ENCODE data around the gene FAM171A2. TPM values are rescaled to one million over a fixed set of nuclear protein-coding genes. Genes with fewer than 3 reads are reported as not detected.

The FAM171A2 gene
- total and polyA plus RNA-seq, 10 of the 15 experiments (the other 5 are each of a cell fraction or from before 2014, with no cell fraction given): 0.08 to 1.7 (median 0.27) TPM; not detected in 2

- TF ChIP-seq, protein P1, sequence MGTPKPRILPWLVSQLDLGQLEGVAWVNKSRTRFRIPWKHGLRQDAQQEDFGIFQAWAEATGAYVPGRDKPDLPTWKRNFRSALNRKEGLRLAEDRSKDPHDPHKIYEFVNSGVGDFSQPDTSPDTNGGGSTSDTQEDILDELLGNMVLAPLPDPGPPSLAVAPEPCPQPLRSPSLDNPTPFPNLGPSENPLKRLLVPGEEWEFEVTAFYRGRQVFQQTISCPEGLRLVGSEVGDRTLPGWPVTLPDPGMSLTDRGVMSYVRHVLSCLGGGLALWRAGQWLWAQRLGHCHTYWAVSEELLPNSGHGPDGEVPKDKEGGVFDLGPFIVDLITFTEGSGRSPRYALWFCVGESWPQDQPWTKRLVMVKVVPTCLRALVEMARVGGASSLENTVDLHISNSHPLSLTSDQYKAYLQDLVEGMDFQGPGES (IDR thresholded peaks at IDR 0.05): no peak
- TF ChIP-seq ZZZ3 (IDR thresholded peaks at IDR 0.05; ENCODE audit: control insufficient read depth, insufficient read length, low read depth) (no peak), SMC3 (IDR thresholded peaks at IDR 0.05; ENCODE audit: borderline replicate concordance, low read length) (no peak), SP1 (IDR thresholded peaks at IDR 0.05; ENCODE audit: low read depth, low read length) (no peak), PML (IDR thresholded peaks at IDR 0.05; ENCODE audit: low read length) (no peak)
Observed at GRCh38 chr17:44384823-44385286, 21.2 kb upstream of the FAM171A2 start (continued).

DNA sequence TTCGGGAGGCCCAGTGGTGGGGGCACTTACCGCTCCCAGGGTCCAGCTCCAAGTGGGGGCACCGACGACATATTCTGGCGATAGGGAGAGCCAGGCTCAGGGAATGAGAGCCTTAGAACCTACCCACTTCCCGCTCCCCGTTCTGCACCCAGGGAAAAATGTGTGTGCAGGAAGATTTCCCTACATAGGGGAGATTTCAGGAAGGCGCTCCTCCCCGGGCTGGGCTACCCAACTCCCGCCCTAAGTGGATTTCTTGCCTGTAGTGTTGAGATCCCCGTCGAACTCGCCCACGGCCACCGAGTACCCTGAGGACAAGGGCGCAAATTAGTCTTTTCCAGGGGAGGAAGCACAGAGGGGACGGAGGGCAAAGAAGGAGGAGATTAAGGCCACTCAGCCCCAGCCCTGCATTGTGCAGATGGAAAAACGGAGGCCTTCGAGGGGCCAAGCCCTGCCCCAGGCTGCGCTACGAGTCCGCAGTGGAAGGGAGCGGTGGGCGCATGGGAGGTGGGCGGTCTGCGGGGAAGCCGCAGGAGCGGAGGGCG, 20.7 kb upstream of the FAM171A2 start:
- no peak overlapping the region for H3K27ac ChIP-seq (ENCODE audit: control insufficient read depth, insufficient read depth)
- no peak overlapping the region for H3K4me3 ChIP-seq
- H3K27me3 ChIP-seq (replicated peaks in 1 of 2; ENCODE audit: control insufficient read depth in 2 of 2, insufficient read depth in 2 of 2, low read length in 1 of 2): no peaks in the 10 kb centered on the region; a peak in 2 of 4 replicates
- 90% methylated on average over 24 of the region's 29 CpGs for WGBS (ENCODE audit: insufficient coverage, insufficient replicate concordance, low lambda C conversion rate, missing lambda C conversion rate)
- no TSS peak for BruUV-seq (replicated peaks)
- H4K20me1 ChIP-seq (ENCODE audit: control insufficient read depth, insufficient read depth): no peaks in the 10 kb centered on the region
- no peak overlapping the region for H2AFZ ChIP-seq (ENCODE audit: control insufficient read depth, low read depth, low read length)
- H3K79me2 ChIP-seq (ENCODE audit: control insufficient read depth, insufficient read depth, low read length): no peaks in the 10 kb centered on the region
- ATAC-seq (no peak), DNase-seq (ENCODE audit: low read depth, low spot score) (no peak), FAIRE-seq (no peak)
- RAD21 ChIA-PET (ENCODE audit: unreplicated experiment): no interaction called here
- in situ Hi-C loops (cut with MboI) (no loop called here), intact Hi-C loops (cut with micrococcal nuclease; ENCODE audit: unreplicated experiment) (no loop called here)
- no peaks in the 10 kb centered on the region for H3K4me1 ChIP-seq (ENCODE audit: control insufficient read depth, insufficient read depth, low read length)
- H3K9ac ChIP-seq (ENCODE audit: control insufficient read depth, insufficient read depth, low read length): no peak overlapping the region
- CTCF ChIA-PET: no interaction called here
- POLR2A ChIA-PET: no interaction called here
- no peaks in the 10 kb centered on the region for H3K36me3 ChIP-seq (ENCODE audit: control insufficient read depth in 2 of 2, insufficient read depth in 2 of 2, low read length in 1 of 2)
- H3K9me3 ChIP-seq (replicated peaks; ENCODE audit: control insufficient read depth, insufficient read depth, low read length): no peaks in the 10 kb centered on the region
- no peak overlapping the region for H3K4me2 ChIP-seq (ENCODE audit: control insufficient read depth, insufficient read depth)
- SMC1A ChIA-PET (ENCODE audit: uncharacterized antibody, unreplicated experiment): no interaction called here
- TF ChIP-seq, protein P2, sequence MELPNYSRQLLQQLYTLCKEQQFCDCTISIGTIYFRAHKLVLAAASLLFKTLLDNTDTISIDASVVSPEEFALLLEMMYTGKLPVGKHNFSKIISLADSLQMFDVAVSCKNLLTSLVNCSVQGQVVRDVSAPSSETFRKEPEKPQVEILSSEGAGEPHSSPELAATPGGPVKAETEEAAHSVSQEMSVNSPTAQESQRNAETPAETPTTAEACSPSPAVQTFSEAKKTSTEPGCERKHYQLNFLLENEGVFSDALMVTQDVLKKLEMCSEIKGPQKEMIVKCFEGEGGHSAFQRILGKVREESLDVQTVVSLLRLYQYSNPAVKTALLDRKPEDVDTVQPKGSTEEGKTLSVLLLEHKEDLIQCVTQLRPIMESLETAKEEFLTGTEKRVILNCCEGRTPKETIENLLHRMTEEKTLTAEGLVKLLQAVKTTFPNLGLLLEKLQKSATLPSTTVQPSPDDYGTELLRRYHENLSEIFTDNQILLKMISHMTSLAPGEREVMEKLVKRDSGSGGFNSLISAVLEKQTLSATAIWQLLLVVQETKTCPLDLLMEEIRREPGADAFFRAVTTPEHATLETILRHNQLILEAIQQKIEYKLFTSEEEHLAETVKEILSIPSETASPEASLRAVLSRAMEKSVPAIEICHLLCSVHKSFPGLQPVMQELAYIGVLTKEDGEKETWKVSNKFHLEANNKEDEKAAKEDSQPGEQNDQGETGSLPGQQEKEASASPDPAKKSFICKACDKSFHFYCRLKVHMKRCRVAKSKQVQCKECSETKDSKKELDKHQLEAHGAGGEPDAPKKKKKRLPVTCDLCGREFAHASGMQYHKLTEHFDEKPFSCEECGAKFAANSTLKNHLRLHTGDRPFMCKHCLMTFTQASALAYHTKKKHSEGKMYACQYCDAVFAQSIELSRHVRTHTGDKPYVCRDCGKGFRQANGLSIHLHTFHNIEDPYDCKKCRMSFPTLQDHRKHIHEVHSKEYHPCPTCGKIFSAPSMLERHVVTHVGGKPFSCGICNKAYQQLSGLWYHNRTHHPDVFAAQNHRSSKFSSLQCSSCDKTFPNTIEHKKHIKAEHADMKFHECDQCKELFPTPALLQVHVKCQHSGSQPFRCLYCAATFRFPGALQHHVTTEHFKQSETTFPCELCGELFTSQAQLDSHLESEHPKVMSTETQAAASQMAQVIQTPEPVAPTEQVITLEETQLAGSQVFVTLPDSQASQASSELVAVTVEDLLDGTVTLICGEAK (IDR thresholded peaks at IDR 0.05; ENCODE audit: borderline replicate concordance): no peak
- TF ChIP-seq GABPA (IDR thresholded peaks at IDR 0.05; ENCODE audit: low read depth): no peak
- no peak for TF ChIP-seq IKZF2 (IDR thresholded peaks at IDR 0.05)
- no peak for TF ChIP-seq CHD4 (IDR thresholded peaks at IDR 0.05)
- no peak for TF ChIP-seq SMAD5 (IDR thresholded peaks at IDR 0.05; ENCODE audit: low read depth)
- TF ChIP-seq, protein P3, sequence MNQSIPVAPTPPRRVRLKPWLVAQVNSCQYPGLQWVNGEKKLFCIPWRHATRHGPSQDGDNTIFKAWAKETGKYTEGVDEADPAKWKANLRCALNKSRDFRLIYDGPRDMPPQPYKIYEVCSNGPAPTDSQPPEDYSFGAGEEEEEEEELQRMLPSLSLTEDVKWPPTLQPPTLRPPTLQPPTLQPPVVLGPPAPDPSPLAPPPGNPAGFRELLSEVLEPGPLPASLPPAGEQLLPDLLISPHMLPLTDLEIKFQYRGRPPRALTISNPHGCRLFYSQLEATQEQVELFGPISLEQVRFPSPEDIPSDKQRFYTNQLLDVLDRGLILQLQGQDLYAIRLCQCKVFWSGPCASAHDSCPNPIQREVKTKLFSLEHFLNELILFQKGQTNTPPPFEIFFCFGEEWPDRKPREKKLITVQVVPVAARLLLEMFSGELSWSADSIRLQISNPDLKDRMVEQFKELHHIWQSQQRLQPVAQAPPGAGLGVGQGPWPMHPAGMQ (IDR thresholded peaks at IDR 0.05; ENCODE audit: borderline replicate concordance): no peak
- no peak for TF ChIP-seq PAX8 (IDR thresholded peaks at IDR 0.05)
- TF ChIP-seq STAT1 (conservative IDR thresholded peaks at IDR 0.05): no peak
- TF ChIP-seq, protein P4, sequence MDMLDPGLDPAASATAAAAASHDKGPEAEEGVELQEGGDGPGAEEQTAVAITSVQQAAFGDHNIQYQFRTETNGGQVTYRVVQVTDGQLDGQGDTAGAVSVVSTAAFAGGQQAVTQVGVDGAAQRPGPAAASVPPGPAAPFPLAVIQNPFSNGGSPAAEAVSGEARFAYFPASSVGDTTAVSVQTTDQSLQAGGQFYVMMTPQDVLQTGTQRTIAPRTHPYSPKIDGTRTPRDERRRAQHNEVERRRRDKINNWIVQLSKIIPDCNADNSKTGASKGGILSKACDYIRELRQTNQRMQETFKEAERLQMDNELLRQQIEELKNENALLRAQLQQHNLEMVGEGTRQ (IDR thresholded peaks at IDR 0.05; ENCODE audit: borderline replicate concordance, low read depth, low read length): no peak
- no peak for TF ChIP-seq NFYA (IDR thresholded peaks at IDR 0.05; ENCODE audit: borderline replicate concordance, low read depth, low read length)
- no peak for TF ChIP-seq BRCA1 (IDR thresholded peaks at IDR 0.05; ENCODE audit: low read depth, low read length)
